ENCODE results near the gene MET.
"Not testable (repeated sequence)": the region's sequence is repeated elsewhere in the genome, so short reads cannot be mapped to it uniquely, and the experiment has no call there.

Gene MET

GRCh38 chr7:116653204-116653603, 18.8 kb upstream of the MET start:
- Histone ChIP-seq H3F3A (ENCODE audit: insufficient read depth) (no peaks in the 10 kb centered on the region), H3K9me3 (ENCODE audit: insufficient read depth, low read length) (no peaks in the 10 kb centered on the region), H3K36me3 (ENCODE audit: low read length) (no peaks in the 10 kb centered on the region), H4K20me1 (ENCODE audit: low read depth, low read length) (no peaks in the 10 kb centered on the region), H3K79me2 (ENCODE audit: insufficient read depth, low read length) (no peaks in the 10 kb centered on the region), H3K27ac (ENCODE audit: low read depth, low read length) (no peak overlapping the region), H2AFZ (ENCODE audit: low read depth, low read length, severe bottlenecking) (no peak overlapping the region), H3K27me3 (ENCODE audit: low read length) (no peaks in the 10 kb centered on the region), H3K4me3 (ENCODE audit: insufficient read depth, low read length, poor library complexity, severe bottlenecking) (no peak overlapping the region), H3K9me2 (replicated peaks; ENCODE audit: insufficient read depth, low read length) (no peaks in the 10 kb centered on the region), H3K9ac (ENCODE audit: low read length) (no peak overlapping the region), H3K4me2 (ENCODE audit: low read depth, low read length, poor library complexity, severe bottlenecking) (no peak overlapping the region)
- no peak for TF ChIP-seq CTCF (IDR thresholded peaks at IDR 0.05; ENCODE audit: insufficient read depth, low read length, poor library complexity, severe bottlenecking)
- TF ChIP-seq EZH2phosphoT487 (conservative IDR thresholded peaks at IDR 0.05; ENCODE audit: low read length): no peak

- no peak overlapping the region for H3K4me2 ChIP-seq (ENCODE audit: low read depth, low read length, poor library complexity, severe bottlenecking)
- H4K20me1 ChIP-seq (ENCODE audit: low read depth, low read length): no peaks in the 10 kb centered on the region
- H3K9me2 ChIP-seq (replicated peaks; ENCODE audit: insufficient read depth, low read length): no peaks in the 10 kb centered on the region
Observed at GRCh38 chr7:116653646-116654045, 18.4 kb upstream of the MET start.

GRCh38 chr7:116659248-116659647, 12.7 kb upstream of the MET start:
- H3F3A ChIP-seq (ENCODE audit: insufficient read depth); H3K9me2 ChIP-seq (replicated peaks; ENCODE audit: insufficient read depth, low read length): not testable (repeated sequence)

More at GRCh38 chr7:116653646-116654045, 18.4 kb upstream of the MET start:
- Histone ChIP-seq H2AFZ (ENCODE audit: low read depth, low read length, severe bottlenecking) (no peak overlapping the region), H3K9ac (ENCODE audit: low read length) (no peak overlapping the region), H3K4me3 (ENCODE audit: insufficient read depth, low read length, poor library complexity, severe bottlenecking) (no peak overlapping the region), H3F3A (ENCODE audit: insufficient read depth) (no peaks in the 10 kb centered on the region), H3K27me3 (ENCODE audit: low read length) (no peaks in the 10 kb centered on the region), H3K27ac (ENCODE audit: low read depth, low read length) (no peak overlapping the region), H3K9me3 (ENCODE audit: insufficient read depth, low read length) (no peaks in the 10 kb centered on the region), H3K79me2 (ENCODE audit: insufficient read depth, low read length) (no peaks in the 10 kb centered on the region), H3K36me3 (ENCODE audit: low read length) (no peaks in the 10 kb centered on the region)
- TF ChIP-seq EZH2phosphoT487 (conservative IDR thresholded peaks at IDR 0.05; ENCODE audit: low read length) (no peak), CTCF (IDR thresholded peaks at IDR 0.05; ENCODE audit: insufficient read depth, low read length, poor library complexity, severe bottlenecking) (no peak)

GRCh38 chr7:116661865-116662264, 10.1 kb upstream of the MET start:
- no peaks in the 10 kb centered on the region for H3K27me3 ChIP-seq (ENCODE audit: low read length)
- H3K79me2 ChIP-seq (ENCODE audit: insufficient read depth, low read length): no peaks in the 10 kb centered on the region
- H3K4me2 ChIP-seq (ENCODE audit: low read depth, low read length, poor library complexity, severe bottlenecking): no peak overlapping the region
- H3K4me3 ChIP-seq (ENCODE audit: insufficient read depth, low read length, poor library complexity, severe bottlenecking): no peak overlapping the region
- no peak overlapping the region for H2AFZ ChIP-seq (ENCODE audit: low read depth, low read length, severe bottlenecking)
- no peaks in the 10 kb centered on the region for H3K9me3 ChIP-seq (ENCODE audit: insufficient read depth, low read length)
- no peaks in the 10 kb centered on the region for H4K20me1 ChIP-seq (ENCODE audit: low read depth, low read length)
- no peak overlapping the region for H3K27ac ChIP-seq (ENCODE audit: low read depth, low read length)
- no peaks in the 10 kb centered on the region for H3F3A ChIP-seq (ENCODE audit: insufficient read depth)
- H3K36me3 ChIP-seq (ENCODE audit: low read length): no peaks in the 10 kb centered on the region
- no peaks in the 10 kb centered on the region for H3K9me2 ChIP-seq (replicated peaks; ENCODE audit: insufficient read depth, low read length)
- TF ChIP-seq CTCF (IDR thresholded peaks at IDR 0.05; ENCODE audit: insufficient read depth, low read length, poor library complexity, severe bottlenecking) (no peak), EZH2phosphoT487 (conservative IDR thresholded peaks at IDR 0.05; ENCODE audit: low read length) (no peak)
- no peak overlapping the region for H3K9ac ChIP-seq (ENCODE audit: low read length)

More at GRCh38 chr7:116659248-116659647, 12.7 kb upstream of the MET start:
- H3K9me3 ChIP-seq (ENCODE audit: insufficient read depth, low read length); H4K20me1 ChIP-seq (ENCODE audit: low read depth, low read length); H3K9ac ChIP-seq (ENCODE audit: low read length); H2AFZ ChIP-seq (ENCODE audit: low read depth, low read length, severe bottlenecking); H3K4me2 ChIP-seq (ENCODE audit: low read depth, low read length, poor library complexity, severe bottlenecking); H3K27ac ChIP-seq (ENCODE audit: low read depth, low read length); H3K4me3 ChIP-seq (ENCODE audit: insufficient read depth, low read length, poor library complexity, severe bottlenecking); H3K27me3 ChIP-seq (ENCODE audit: low read length); H3K36me3 ChIP-seq (ENCODE audit: low read length); H3K79me2 ChIP-seq (ENCODE audit: insufficient read depth, low read length): not testable (repeated sequence)

Measured in SU-DHL-6 (cell line).